Measurements from ENCODE around the gene BTG3.

The BTG3 gene

GRCh38 chr21:17577701-17578100 is 35.0 kb downstream of the BTG3 start:
- no peak overlapping the region for H3K4me3 ChIP-seq (ENCODE audit: low read depth, low read length)
- no peak for TF ChIP-seq CTCF (IDR thresholded peaks at IDR 0.05; ENCODE audit: borderline replicate concordance, insufficient read depth, low read depth, low read length)

- no peak for TF ChIP-seq CTCF (IDR thresholded peaks at IDR 0.05; ENCODE audit: borderline replicate concordance, insufficient read depth, low read depth, low read length)
Measured at GRCh38 chr21:17576080-17576835, 36.4 kb downstream of the BTG3 start.

GRCh38 chr21:17575076-17575475 is 37.6 kb downstream of the BTG3 start:
- no peak overlapping the region for H3K4me3 ChIP-seq (ENCODE audit: low read depth, low read length)
- no peak for TF ChIP-seq CTCF (IDR thresholded peaks at IDR 0.05; ENCODE audit: borderline replicate concordance, insufficient read depth, low read depth, low read length)

More at GRCh38 chr21:17576080-17576835, 36.4 kb downstream of the BTG3 start:
- no peak overlapping the region for H3K4me3 ChIP-seq (ENCODE audit: low read depth, low read length)

- TF ChIP-seq CTCF (IDR thresholded peaks at IDR 0.05; ENCODE audit: borderline replicate concordance, insufficient read depth, low read depth, low read length) = no peak
- no peak overlapping the region for H3K4me3 ChIP-seq (ENCODE audit: low read depth, low read length)
Measured at GRCh38 chr21:17572431-17572830, 40.3 kb downstream of the BTG3 start.

GRCh38 chr21:17570786-17571185 is 41.9 kb downstream of the BTG3 start:
- H3K4me3 ChIP-seq (ENCODE audit: low read depth, low read length) = no peak overlapping the region
- TF ChIP-seq CTCF (IDR thresholded peaks at IDR 0.05; ENCODE audit: borderline replicate concordance, insufficient read depth, low read depth, low read length) = no peak

GRCh38 chr21:17560377-17561025 is 52.2 kb downstream of the BTG3 start:
- no peak for TF ChIP-seq CTCF (IDR thresholded peaks at IDR 0.05; ENCODE audit: borderline replicate concordance, insufficient read depth, low read depth, low read length)
- no peak overlapping the region for H3K4me3 ChIP-seq (ENCODE audit: low read depth, low read length)
